GM19193 (cell line): ENCODE measurements around the gene PHACTR1.

Source experiments
- POLR2A ChIP-seq: IDR thresholded peaks from 4 replicates; pipeline ENCODE4 v1.6.1; 2011; ENCODE audit not compliant: insufficient read depth, insufficient read length; ENCODE audit errors: extremely low read depth

The PHACTR1 gene

GRCh38 chr6:12921467-12921866, 204.9 kb downstream of the PHACTR1 start:
- no peak for TF ChIP-seq POLR2A

GRCh38 chr6:12923644-12924235, 207.2 kb downstream of the PHACTR1 start:
- no peak for TF ChIP-seq POLR2A

- TF ChIP-seq POLR2A = no peak
These were observed 208.3 kb downstream of the PHACTR1 start for GRCh38 chr6:12924911-12925310.

- no peak for TF ChIP-seq POLR2A
These were observed 211.2 kb downstream of the PHACTR1 start for GRCh38 chr6:12927746-12928145.

- TF ChIP-seq POLR2A = no peak
These were observed 213.1 kb downstream of the PHACTR1 start for GRCh38 chr6:12929678-12930077.

GRCh38 chr6:12931639-12932038, 215.1 kb downstream of the PHACTR1 start:
- no peak for TF ChIP-seq POLR2A

GRCh38 chr6:12935637-12936036, 219.1 kb downstream of the PHACTR1 start:
- TF ChIP-seq POLR2A = no peak

GRCh38 chr6:12937971-12938370, 221.4 kb downstream of the PHACTR1 start:
- TF ChIP-seq POLR2A = no peak

GRCh38 chr6:12939314-12939713, 222.7 kb downstream of the PHACTR1 start:
- no peak for TF ChIP-seq POLR2A

- no peak for TF ChIP-seq POLR2A
These were observed 224.9 kb downstream of the PHACTR1 start for GRCh38 chr6:12941422-12941821.

GRCh38 chr6:12943549-12943948, 227.0 kb downstream of the PHACTR1 start:
- no peak for TF ChIP-seq POLR2A

GRCh38 chr6:12944001-12944400, 227.4 kb downstream of the PHACTR1 start:
- TF ChIP-seq POLR2A = no peak

GRCh38 chr6:12947151-12947871, 230.7 kb downstream of the PHACTR1 start:
- TF ChIP-seq POLR2A = no peak

GRCh38 chr6:12947967-12948366, 231.4 kb downstream of the PHACTR1 start:
- TF ChIP-seq POLR2A = no peak

- no peak for TF ChIP-seq POLR2A
These were observed 234.4 kb downstream of the PHACTR1 start for GRCh38 chr6:12950976-12951375.

GRCh38 chr6:12951415-12951814, 234.8 kb downstream of the PHACTR1 start:
- TF ChIP-seq POLR2A = no peak

- TF ChIP-seq POLR2A = no peak
These were observed 235.8 kb downstream of the PHACTR1 start for GRCh38 chr6:12952318-12952717.

- TF ChIP-seq POLR2A = no peak
These were observed 239.4 kb downstream of the PHACTR1 start for GRCh38 chr6:12955956-12956355.

GRCh38 chr6:12956991-12957320, 240.4 kb downstream of the PHACTR1 start:
- TF ChIP-seq POLR2A = no peak
